SU-DHL-6 (cell line): ENCODE measurements around the gene DNAL1.

Experiments
- EZH2phosphoT487 ChIP-seq: fragments of 200-600 bp; sonication (generic), shearing (Covaris generic); conservative IDR thresholded peaks from 2 replicates; pipeline ENCODE4 v1.6.1; 2018; ENCODE audit warnings: mild to moderate bottlenecking, antibody characterized with exemption, low read length, moderate library complexity, mixed read lengths
- TF ChIP-seq, protein P1 (sequence below): fragments of 200-600 bp; sonication (generic); IDR thresholded peaks from one replicate; pipeline ENCODE4 v1.5.1; 2017; ENCODE audit warnings: antibody characterized with exemption, mild to moderate bottlenecking, low read length, moderate library complexity; ENCODE audit not compliant: insufficient read depth, poor library complexity, severe bottlenecking

- TF ChIP-seq, protein P1, sequence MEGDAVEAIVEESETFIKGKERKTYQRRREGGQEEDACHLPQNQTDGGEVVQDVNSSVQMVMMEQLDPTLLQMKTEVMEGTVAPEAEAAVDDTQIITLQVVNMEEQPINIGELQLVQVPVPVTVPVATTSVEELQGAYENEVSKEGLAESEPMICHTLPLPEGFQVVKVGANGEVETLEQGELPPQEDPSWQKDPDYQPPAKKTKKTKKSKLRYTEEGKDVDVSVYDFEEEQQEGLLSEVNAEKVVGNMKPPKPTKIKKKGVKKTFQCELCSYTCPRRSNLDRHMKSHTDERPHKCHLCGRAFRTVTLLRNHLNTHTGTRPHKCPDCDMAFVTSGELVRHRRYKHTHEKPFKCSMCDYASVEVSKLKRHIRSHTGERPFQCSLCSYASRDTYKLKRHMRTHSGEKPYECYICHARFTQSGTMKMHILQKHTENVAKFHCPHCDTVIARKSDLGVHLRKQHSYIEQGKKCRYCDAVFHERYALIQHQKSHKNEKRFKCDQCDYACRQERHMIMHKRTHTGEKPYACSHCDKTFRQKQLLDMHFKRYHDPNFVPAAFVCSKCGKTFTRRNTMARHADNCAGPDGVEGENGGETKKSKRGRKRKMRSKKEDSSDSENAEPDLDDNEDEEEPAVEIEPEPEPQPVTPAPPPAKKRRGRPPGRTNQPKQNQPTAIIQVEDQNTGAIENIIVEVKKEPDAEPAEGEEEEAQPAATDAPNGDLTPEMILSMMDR = no peak
- TF ChIP-seq EZH2phosphoT487 = no peak
Observed at GRCh38 chr14:73742520-73743238, 97.9 kb downstream of the DNAL1 start.
